ENCODE results near the gene ARHGAP30.
A peak's percentile ranks its signal among the peaks of the same experiment; 100 is the strongest.

DNA sequence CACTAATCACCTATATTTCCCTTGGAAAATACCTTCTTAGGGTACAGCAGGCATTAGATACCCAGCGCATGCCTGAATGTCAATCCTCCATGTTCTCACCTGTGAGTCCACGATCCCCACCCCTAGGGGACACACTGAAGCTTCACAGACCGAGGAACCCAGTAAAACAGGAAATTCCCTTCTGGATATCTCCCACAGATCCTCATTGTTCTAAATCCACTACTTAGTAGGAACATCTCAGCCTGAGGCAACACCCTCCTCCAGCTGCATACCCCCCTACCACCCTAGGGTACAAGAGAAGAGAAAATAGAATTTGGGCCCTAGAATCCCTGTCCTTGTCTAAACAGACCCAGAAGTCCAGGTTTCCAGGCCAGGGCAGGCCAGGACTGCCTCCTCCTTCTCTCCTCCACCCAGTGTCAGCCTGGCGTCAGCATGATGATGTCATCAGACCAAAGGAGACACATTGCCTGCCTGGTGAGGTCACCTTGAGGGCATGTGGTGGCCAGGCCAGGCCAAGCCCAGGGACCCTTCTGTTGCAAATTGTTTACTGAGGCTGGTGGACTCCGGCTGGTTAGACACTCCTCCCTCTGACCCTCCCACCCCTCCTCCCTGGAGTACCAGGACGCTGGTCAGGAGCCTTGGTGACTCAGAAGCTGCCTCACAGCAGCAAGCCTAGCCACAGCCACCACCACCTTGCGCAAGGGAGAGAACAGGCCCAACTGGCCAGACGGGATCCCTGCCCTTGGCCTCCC is 13.5 kb upstream of the ARHGAP30 start:
- TF ChIP-seq, protein P1, sequence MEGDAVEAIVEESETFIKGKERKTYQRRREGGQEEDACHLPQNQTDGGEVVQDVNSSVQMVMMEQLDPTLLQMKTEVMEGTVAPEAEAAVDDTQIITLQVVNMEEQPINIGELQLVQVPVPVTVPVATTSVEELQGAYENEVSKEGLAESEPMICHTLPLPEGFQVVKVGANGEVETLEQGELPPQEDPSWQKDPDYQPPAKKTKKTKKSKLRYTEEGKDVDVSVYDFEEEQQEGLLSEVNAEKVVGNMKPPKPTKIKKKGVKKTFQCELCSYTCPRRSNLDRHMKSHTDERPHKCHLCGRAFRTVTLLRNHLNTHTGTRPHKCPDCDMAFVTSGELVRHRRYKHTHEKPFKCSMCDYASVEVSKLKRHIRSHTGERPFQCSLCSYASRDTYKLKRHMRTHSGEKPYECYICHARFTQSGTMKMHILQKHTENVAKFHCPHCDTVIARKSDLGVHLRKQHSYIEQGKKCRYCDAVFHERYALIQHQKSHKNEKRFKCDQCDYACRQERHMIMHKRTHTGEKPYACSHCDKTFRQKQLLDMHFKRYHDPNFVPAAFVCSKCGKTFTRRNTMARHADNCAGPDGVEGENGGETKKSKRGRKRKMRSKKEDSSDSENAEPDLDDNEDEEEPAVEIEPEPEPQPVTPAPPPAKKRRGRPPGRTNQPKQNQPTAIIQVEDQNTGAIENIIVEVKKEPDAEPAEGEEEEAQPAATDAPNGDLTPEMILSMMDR (conservative IDR thresholded peaks at IDR 0.05; ENCODE audit: low read depth, low read length), result no peak
- TF ChIP-seq POLR2A (IDR thresholded peaks at IDR 0.05; ENCODE audit: low read depth, low read length) (no peak), RAD21 (IDR thresholded peaks at IDR 0.05; ENCODE audit: low read length) (no peak), SMC3 (IDR thresholded peaks at IDR 0.05; ENCODE audit: low read depth, low read length) (peak; percentile 10; the same call in 1 of the 2 replicates), RFX5 (IDR thresholded peaks at IDR 0.05; ENCODE audit: low read depth, low read length) (no peak), FOS (IDR thresholded peaks at IDR 0.05; ENCODE audit: low read depth, low read length) (peak; percentile 81), RCOR1 (IDR thresholded peaks at IDR 0.05; ENCODE audit: insufficient replicate concordance, low read length) (no peak), CHD1 (IDR thresholded peaks at IDR 0.05; ENCODE audit: low read depth, low read length) (no peak), MXI1 (IDR thresholded peaks at IDR 0.05; ENCODE audit: borderline replicate concordance, low read depth, low read length) (no peak), BHLHE40 (IDR thresholded peaks at IDR 0.05; ENCODE audit: low read depth, low read length) (peak; percentile 70), MAZ (IDR thresholded peaks at IDR 0.05; ENCODE audit: borderline replicate concordance, low read depth, low read length) (peak; percentile 89), CEBPB (IDR thresholded peaks at IDR 0.05; ENCODE audit: low read depth, low read length) (peak; percentile 99)

Measured in IMR-90 (cell line).